Stimulated activated CD4-positive, alpha-beta T cell treated with anti-CD3 and anti-CD28 coated beads, Interleukin-15, amount 100 ng/mL, for 24 hours (primary cell): Measurements from ENCODE around the gene FBXW4.
"Not testable (repeated sequence)": the region's sequence is repeated elsewhere in the genome, so short reads cannot be mapped to it uniquely, and the experiment has no call there.

ENCODE experiments used
- DNase-seq: peaks from one replicate; pipeline ENCODE4 v3.0.0-alpha.2; 2020

The FBXW4 gene

GRCh38 chr10:101615525-101616116 lies 79.3 kb downstream of the FBXW4 start:
- DNase-seq = no peak

DNA sequence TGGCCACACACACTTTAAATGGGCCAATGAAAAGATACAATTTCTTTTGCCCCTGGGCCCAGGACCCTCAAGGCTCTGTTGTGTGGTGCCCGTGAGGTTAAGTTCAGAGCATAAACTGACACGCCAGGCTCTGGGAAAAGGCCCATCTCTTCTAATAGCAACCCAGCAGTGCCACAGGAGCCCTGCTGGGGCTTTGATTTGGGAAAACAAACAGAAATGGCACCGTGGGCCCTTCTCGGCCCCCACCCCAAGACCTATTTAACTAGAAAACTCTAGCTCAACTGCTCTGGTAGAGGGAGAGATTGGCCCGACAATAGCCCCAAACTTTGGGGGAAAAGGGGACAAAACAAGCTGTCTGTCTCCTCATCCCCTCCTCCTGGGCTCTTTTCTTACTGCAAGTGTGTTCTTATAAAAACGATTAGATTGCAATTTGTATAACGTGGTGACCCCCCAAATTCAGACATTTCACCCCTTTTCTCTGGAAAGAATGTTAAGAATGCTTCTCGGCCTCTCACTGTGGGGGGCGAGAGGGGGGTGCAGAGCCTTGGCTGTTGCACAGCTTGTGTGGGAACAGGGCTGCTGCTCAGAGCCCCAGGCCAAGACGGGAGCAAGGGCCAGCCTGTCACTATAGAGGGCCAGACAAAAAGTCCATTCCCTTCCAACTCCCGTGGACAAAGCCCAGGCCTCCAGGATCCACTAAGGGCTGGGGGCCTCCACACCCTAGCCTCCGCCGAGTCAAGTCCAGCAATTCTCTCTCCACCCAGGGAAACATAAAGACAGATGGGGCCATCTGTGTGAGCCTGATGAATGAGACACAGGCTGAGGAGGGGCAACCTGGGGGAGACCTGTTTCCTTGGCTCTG lies 80.1 kb downstream of the FBXW4 start:
- DNase-seq = no peak

GRCh38 chr10:101613646-101614045 lies 81.3 kb downstream of the FBXW4 start:
- DNase-seq = no peak

- DNase-seq = no peak
These were observed 82.1 kb downstream of the FBXW4 start for GRCh38 chr10:101612872-101613271.

- DNase-seq = no peak
These were observed 82.9 kb downstream of the FBXW4 start for GRCh38 chr10:101612086-101612485.

GRCh38 chr10:101611096-101611905 lies 83.7 kb downstream of the FBXW4 start:
- peak; percentile 36 for DNase-seq

- no peak for DNase-seq
These were observed 85.5 kb downstream of the FBXW4 start for GRCh38 chr10:101609481-101609880.

DNA sequence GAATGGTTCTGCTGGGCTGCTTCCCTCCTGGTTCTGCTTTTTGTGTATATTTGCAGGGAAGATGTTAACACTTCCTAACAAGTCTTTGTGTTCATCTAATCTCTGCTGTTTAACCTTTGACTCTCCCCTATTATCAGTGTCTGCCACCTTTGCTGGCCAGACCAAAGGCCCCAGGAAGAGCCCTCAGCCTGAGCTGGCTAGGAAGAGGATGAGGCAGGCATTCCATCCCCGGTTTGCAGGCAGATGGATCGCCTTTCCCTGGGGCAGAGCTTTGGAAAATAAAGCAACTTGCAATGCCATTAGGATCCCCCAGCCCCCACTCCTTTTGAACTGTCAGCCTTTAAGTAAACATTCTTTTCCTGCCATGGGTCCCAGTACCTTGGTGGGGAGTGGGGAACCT lies 87.8 kb downstream of the FBXW4 start:
- DNase-seq = no peak

GRCh38 chr10:101602761-101603398 lies 92.1 kb downstream of the FBXW4 start:
- DNase-seq = peak; percentile 84

DNA sequence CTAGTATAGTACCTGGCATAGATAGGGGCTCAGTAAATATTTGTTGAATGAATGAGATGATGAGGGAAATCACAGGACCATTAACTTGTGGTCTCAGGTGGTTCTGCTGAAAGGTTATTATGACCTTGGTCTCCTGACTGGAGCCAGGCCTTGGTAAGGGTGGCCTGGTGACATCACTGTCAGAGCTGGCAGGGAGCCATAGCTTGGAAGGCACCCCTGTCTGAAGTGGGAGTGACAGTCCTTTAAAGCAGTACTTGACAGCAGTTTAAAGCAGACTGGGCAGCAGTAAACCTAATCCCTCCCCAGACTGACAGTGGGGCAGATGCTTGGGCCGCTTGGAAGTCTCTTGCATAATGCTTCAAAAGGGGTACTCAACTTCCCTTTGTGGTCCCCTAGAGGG lies 93.4 kb downstream of the FBXW4 start:
- no peak for DNase-seq

GRCh38 chr10:101597091-101597900 lies 97.7 kb downstream of the FBXW4 start:
- no peak for DNase-seq

DNA sequence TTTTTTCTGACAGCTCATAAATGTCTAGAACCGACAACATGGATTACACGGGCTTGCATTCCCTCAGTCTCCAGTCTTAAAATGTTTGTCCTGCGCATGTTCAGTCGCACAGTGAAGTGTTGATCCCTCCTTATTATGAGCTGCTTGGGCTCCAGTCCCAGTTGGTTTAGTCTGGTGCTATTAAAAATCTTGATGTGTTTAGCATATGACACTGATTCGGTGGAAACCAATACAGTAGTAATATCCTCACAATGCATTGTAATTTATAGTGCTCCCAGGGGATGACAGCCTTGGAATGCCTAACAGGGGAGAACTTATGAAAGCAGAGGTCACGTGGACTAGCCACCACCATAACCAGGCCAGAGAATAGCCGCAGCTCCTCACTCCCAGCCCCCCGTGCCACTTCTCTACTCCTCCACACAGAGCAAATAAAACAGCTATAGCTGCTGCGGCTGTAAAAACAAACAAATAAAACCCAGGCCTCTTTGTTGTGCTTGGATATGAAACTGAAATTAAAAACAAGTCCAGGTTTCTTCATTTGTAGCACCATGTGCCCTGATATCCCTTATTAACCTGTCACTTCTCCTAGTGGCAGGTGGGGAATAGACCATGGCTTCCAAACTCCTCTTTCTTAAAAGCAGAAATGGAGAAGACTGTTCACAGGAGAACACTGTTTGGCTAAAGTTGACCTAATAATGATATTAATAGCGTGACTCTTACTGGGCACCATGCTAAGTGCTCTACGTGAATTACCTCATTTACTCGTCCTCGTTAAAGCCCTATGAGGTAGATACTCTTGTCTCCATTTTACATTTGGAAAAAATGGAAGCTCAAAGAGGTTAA lies 99.2 kb downstream of the FBXW4 start:
- DNase-seq = no peak

- DNase-seq = not testable (repeated sequence)
These were observed 101.6 kb downstream of the FBXW4 start for GRCh38 chr10:101593331-101593730.

DNA sequence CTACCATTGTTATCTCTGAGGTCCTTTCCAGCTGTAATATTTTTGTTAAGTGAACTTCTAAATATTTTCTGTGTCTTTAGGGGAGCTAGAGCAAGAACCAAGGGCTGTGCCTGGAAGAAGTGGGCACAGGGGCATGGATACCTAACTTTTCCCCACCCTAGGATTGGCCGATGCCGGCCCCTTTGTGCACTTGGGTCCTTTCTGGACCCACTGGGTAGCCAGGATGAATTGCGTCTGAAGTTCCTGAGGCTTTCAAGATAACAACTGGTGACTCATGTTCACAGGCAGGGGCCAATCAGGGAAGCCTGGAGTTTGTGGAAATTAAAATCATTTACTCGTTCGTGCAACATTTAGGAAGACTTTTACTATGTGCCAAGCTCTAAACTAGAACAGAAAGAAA lies 106.1 kb downstream of the FBXW4 start:
- no peak for DNase-seq

DNA sequence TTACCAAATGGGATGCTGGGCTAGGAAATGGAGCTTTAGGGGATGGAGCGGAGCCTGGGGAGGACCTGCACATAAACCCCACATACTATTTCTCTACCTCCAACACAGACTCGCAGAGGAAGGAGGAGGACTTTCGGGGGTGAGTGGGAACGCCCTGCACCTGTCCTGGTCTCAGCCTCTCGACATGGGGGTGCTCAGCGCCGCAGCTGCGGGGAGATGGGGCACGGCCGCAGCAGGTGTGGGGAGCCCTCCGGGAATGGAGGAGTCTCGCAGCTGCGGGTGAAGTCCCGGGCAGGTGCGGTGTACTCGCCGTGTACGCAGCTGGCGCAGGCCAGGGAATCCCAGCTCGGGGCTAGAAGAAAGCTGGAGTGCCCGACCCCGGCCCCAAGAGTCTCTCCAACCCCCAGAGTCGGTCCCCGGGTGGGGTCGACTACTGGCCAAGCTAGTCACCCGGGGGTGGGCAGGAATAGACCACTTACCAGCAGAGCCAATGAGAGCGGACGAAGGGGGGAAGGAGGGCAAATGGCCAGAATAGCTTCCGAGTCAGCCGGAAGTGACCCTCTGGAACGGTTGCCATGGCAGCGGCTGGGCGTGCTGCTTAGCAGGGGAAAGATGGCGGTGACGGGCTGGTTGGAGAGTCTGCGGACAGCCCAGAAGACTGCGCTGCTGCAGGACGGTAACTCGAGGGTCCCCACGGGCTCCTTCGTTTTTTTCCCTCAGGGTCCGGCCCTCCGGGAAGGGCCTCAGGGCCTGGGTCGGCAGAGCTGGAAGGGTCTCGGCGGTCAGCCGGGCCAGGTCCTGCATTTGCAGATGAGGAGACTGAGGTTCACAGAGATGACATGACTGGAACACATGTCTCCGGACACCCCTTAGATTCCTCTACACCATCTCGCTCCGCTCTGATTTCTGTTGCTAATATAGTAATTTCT lies 107.0 kb downstream of the FBXW4 start, which contains the start of the genes DPCD and POLL:
DPCD (plus strand) TSS at position 597 of the 929 bp plus-strand sequence; CDS start at position 613, 16 bp downstream.
POLL (minus strand) TSS at position 533 of the 929 bp plus-strand sequence. CDS start 897 bp downstream, outside the sequence.
- peak; percentile 97 for DNase-seq

- DNase-seq = no peak
These were observed 109.1 kb downstream of the FBXW4 start for GRCh38 chr10:101585841-101586240.

- no peak for DNase-seq
These were observed 114.2 kb downstream of the FBXW4 start for GRCh38 chr10:101580486-101581399.

- no peak for DNase-seq
These were observed 115.5 kb downstream of the FBXW4 start for GRCh38 chr10:101579516-101579870.
